GM19351 (cell line): ENCODE data around the gene ICE2.

Experiments used
- ATAC-seq: cut with Tn5 transposase; IDR thresholded peaks from one replicate; pipeline ENCODE4 v1.9.1; 2021; ENCODE audit warnings: mild to moderate bottlenecking, moderate library complexity; ENCODE audit not compliant: unreplicated experiment

Gene ICE2

GRCh38 chr15:60478566-60479360 is at the start of gene ICE2:
Gene ICE2, minus strand, starts transcription at chr15:60479142. Its CDS starts 1,165 bp downstream, at chr15:60477977.
- peak; percentile 84 for ATAC-seq

- ATAC-seq, result no peak
These were observed 49.6 kb upstream of the ICE2 start for GRCh38 chr15:60528530-60528929.

DNA sequence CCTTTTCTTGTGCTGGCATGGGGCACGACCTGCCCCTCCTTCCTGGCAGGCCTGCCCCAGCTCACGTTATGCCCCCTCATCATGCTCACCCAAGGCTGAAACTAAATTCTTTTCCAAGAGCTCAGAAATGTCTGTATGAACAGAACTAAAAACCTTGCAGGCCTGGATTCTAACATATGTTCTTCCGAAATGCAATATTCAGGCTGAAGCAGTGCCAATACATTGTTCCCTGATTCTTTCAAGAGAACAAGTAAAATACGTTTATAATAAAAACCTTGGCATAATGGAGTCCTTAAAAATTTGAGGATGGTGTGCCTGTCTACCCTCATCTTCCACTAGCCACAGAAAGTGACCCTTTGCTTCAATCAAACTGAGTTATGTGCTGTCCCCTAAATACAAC is 48.5 kb upstream of the ICE2 start:
- no peak for ATAC-seq

- ATAC-seq, result no peak
These were observed 47.2 kb upstream of the ICE2 start for GRCh38 chr15:60526127-60526616.

- no peak for ATAC-seq
These were observed 46.5 kb upstream of the ICE2 start for GRCh38 chr15:60525341-60526039.

GRCh38 chr15:60523056-60523455 is 44.1 kb upstream of the ICE2 start:
- no peak for ATAC-seq

DNA sequence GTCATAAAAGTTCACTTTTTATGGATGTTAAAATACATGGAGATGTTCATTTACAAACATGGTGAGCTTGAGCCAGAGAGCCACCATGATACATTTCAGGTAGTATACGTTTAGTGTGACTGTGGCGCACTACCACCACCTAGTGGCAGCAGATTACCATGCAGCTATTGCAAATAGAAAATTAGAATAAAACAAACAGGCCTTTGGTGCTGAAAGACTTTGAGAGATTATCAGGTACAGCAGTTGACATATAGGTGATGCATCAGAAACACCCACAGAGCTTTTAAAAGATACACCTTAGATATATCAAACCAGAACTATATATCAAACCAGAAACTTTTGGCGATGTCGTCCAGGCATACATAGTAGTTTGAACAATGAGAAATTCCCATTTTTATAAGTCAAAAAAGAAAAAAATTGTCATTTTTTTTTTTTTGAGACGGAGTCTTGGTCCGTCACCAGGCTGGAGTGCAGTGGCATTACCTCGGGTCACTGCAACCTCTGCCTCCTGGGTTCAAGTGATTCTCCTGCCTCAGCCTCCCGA is 42.0 kb upstream of the ICE2 start:
- ATAC-seq, result peak; percentile 59

- peak; percentile 85 for ATAC-seq
These were observed 41.3 kb upstream of the ICE2 start for GRCh38 chr15:60520013-60520824.

GRCh38 chr15:60519218-60519617 is 40.3 kb upstream of the ICE2 start:
- ATAC-seq, result no peak

GRCh38 chr15:60518511-60518910 is 39.6 kb upstream of the ICE2 start:
- no peak for ATAC-seq

DNA sequence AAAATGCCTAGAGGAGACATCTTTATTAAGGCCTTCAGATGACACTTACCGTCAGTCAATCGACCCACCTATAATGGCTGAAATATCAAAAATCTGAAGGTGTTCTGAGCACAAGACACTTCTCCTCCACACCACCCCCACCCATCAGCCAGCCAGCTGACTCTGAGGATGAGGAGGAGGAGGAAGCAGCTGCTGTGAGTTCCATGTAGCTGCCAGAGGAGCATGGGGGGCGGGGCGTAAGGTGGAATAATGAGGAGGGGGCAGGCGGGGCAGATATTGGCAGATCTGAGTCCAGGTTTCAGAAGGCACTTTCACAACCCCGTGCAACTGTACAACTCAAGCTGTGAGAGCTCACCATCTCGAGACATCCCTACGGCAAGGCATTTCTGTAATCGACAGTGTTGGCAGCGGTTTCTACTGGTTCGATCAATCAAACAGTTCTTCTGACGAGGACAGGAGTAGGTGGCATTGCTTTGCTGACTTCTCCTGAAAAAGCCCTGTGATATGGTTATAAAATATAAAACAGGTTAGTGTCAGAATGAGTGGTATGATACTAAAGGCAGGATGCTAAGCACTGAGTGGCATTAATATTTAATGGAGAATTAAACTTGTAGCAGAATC is 35.4 kb upstream of the ICE2 start:
- ATAC-seq, result no peak

DNA sequence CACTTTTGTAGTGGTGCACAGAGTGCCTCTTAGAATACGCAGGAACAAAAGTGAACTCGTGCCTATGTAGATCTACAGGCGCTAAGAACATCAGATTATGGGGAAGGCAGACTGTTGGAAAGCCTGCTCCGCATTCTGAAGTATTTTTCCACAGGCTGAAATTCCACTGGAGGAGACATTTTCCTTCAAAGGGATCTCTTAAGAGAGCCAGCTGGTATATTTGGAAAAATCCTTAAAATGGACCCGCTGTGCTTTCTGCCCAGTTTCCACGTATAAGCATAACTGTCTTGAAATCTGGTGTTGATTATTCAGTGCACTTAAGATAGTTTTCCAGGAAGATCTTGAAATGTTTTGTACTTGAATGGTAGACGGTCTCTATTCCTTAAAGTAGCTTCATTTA is 34.7 kb upstream of the ICE2 start:
- ATAC-seq, result no peak

DNA sequence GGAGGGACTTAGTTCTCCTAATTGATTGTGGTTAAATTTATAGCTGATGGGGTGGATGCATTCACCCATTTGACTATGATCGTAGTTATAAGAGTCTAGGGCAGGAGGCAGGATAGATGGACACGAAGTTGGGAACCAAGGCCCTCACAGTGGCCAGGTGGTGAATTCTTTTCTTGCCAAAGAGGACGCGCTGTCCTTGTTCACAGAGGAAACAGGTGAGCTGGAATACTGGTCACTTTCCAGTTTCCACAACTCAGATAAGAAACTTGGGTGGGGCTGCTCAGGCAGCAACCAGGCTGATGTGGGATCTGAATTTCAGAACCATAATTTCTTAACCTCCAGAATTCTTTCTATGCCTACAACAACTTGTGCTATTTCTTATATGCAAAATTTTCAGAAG is 34.0 kb upstream of the ICE2 start:
- no peak for ATAC-seq

GRCh38 chr15:60511351-60512031 is 32.5 kb upstream of the ICE2 start:
- no peak for ATAC-seq

DNA sequence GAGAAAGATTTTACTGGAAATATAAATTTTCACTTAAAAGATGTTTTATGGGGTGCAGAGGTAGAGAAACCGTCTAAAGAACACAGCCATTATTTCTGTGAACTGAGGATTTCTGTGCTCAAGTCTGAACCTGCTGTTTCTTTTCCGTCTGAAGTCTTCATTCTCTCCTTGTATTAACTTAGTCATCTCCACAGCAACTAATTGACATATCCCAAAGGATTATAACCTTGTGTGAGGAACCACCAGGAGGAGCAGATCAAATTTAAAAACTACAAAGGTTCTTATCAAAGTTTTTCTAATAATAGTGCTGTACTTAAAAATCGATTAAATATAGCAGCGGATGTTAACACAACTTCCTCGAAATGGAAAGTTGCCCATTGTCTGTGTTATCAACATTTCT is 31.1 kb upstream of the ICE2 start:
- no peak for ATAC-seq

DNA sequence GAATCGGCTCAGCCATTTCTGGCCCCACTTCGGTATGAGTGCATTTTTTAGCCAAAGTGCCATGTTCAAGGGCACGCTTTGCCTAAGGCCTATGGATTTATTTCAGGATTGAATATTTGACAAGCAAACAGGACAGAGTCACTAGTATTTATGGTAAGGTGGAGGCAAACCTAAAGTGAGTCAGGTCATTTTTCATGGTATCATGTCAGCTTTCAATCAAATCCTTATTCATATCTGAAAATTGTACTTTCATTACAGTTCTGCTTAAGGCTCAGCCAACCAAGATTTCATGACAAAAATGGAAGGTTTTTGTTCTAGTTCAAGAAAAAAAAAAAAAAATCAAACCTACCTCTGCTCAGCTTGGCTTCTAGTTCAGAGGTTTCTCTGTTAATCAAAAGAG is 30.5 kb upstream of the ICE2 start:
- ATAC-seq, result no peak

GRCh38 chr15:60508442-60508841 is 29.5 kb upstream of the ICE2 start:
- no peak for ATAC-seq

DNA sequence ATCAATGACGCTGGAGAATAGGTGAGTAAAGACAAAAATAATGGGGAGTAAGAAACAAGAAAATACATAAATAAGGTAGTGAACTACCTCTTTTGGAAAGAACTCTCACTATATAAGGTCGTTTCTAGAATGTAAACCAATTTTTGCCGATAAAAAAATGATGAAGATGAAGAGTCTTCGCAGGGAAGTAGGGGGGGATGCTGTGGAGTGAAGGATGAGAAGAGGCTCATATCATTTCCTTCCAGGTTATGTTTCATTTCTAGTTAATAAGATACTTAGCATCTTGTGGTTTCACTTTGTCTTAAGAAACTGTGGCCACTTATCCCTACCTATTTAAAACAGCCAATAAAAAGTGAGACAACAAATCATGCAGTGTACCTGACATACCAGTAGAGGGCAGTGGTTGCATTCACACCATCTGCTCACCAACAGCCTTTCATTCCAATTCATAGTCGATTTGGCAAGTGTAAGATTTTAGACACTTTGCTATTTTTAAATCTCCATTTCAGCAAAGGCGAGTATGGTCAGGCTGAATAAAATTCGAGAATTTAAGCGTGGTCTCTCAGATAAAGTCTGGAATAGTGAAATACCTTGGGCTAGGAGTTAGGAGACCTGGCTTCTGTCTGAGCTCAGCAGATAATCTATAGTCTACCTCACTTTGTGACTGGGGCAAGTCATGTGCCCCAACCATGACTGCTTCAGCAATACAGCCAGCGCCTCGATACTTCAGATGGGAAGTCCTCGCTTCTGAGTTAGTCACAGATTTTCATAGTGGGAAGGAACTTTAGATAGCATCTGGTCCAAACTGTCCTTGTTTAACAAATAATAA is 28.9 kb upstream of the ICE2 start:
- ATAC-seq, result peak; percentile 84

DNA sequence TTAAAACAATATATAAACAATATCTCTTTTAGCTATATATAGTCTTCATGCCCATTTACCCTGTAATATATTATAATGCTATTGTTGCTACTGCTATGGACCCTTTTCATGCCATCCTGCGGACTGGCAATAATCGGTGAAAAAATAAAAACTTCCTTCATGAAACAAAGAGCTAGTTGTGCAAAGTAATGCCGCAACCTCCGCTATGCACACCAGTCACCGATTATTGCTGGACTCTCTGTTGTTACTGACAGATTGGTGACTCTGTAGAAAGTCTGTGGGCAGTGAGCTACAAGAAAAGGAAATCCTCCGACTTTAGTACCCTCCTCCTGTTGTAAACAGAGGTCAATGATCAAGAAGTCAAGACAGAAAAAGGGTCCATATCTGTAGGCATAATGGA is 17.9 kb upstream of the ICE2 start:
- no peak for ATAC-seq
